RWPE2 (cell line): Measurements from ENCODE around the gene GABARAP.

Experiments
- ATAC-seq: fragments of 200-7000 bp; cut with Tn5 transposase; 3 replicates; pipeline ENCODE4 v1.9.1; 2021; ENCODE audit warnings: low read depth
- DNase-seq: peaks from one replicate; pipeline ENCODE4 v3.0.0-alpha.2; 2020; ENCODE audit warnings: low spot score
- H3K27ac ChIP-seq: fragments of 450-650 bp; 2 replicates; pipeline ENCODE4 v1.5.1; 2017; ENCODE audit warnings: mild to moderate bottlenecking; ENCODE audit not compliant: poor library complexity, severe bottlenecking
- H3K27me3 ChIP-seq: fragments of 250-450 bp; sonication (Bioruptor Pico); 2 replicates; pipeline ENCODE4 v1.5.1; 2021; ENCODE audit warnings: mild to moderate bottlenecking, moderate library complexity; ENCODE audit not compliant: insufficient read depth, poor library complexity, severe bottlenecking
- H3K36me3 ChIP-seq: fragments of 250-450 bp; sonication (Bioruptor Pico); 2 replicates; pipeline ENCODE4 v1.5.1; 2020; ENCODE audit warnings: low read depth, mild to moderate bottlenecking, moderate library complexity
- H3K4me1 ChIP-seq: fragments of 250-450 bp; sonication (Bioruptor Pico); 2 replicates; pipeline ENCODE4 v1.5.1; 2021; ENCODE audit warnings: mild to moderate bottlenecking, moderate library complexity; ENCODE audit not compliant: insufficient read depth, poor library complexity, severe bottlenecking
- H3K4me3 ChIP-seq: fragments of 250-450 bp; sonication (Bioruptor Pico); 2 replicates; pipeline ENCODE4 v1.5.1; 2021; ENCODE audit warnings: mild to moderate bottlenecking, moderate library complexity; ENCODE audit not compliant: severe bottlenecking
- H3K9me3 ChIP-seq: fragments of 250-450 bp; sonication (Bioruptor Pico); 2 replicates; pipeline ENCODE4 v1.5.1; 2021; ENCODE audit warnings: mild to moderate bottlenecking, moderate library complexity; ENCODE audit not compliant: severe bottlenecking
- TF ChIP-seq, protein P1 (sequence below): fragments of 450-650 bp; IDR thresholded peaks from one replicate; pipeline ENCODE4 v1.5.1; 2017; ENCODE audit warnings: mild to moderate bottlenecking, moderate library complexity; ENCODE audit not compliant: poor library complexity, severe bottlenecking

Gene GABARAP

DNA sequence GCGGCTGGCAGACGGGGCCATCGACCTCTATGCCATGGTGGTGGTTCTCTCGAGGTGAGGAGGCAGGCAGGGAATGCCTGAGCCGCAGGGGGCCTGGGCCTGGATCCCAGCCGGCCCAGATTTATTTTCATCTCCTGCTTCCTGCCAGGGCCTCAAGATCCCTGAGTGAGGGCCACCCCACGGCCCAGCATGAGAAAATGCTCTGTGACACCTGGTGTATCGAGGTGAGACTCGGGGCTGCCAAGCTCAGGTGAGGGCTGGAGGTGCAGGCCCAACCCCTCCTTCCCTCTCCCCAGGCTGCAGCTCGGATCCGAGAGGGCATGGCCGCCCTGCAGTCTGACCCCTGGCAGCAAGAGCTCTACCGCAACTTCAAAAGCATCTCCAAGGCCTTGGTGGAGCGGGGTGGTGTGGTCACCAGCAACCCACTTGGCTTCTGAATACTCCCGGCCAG, 17.6 kb downstream of the GABARAP start:
- no peaks in the 10 kb centered on the region for H3K9me3 ChIP-seq
- H3K36me3 ChIP-seq: peaks cover 76% of the 10 kb centered on the region
- TF ChIP-seq, protein P1, sequence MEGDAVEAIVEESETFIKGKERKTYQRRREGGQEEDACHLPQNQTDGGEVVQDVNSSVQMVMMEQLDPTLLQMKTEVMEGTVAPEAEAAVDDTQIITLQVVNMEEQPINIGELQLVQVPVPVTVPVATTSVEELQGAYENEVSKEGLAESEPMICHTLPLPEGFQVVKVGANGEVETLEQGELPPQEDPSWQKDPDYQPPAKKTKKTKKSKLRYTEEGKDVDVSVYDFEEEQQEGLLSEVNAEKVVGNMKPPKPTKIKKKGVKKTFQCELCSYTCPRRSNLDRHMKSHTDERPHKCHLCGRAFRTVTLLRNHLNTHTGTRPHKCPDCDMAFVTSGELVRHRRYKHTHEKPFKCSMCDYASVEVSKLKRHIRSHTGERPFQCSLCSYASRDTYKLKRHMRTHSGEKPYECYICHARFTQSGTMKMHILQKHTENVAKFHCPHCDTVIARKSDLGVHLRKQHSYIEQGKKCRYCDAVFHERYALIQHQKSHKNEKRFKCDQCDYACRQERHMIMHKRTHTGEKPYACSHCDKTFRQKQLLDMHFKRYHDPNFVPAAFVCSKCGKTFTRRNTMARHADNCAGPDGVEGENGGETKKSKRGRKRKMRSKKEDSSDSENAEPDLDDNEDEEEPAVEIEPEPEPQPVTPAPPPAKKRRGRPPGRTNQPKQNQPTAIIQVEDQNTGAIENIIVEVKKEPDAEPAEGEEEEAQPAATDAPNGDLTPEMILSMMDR: no peak
- no peak overlapping the region for H3K4me3 ChIP-seq
- no peak for DNase-seq
- ATAC-seq: no peak
- H3K27ac ChIP-seq: no peak overlapping the region
- no peaks in the 10 kb centered on the region for H3K27me3 ChIP-seq
- H3K4me1 ChIP-seq: peaks cover 9% of the 10 kb centered on the region

DNA sequence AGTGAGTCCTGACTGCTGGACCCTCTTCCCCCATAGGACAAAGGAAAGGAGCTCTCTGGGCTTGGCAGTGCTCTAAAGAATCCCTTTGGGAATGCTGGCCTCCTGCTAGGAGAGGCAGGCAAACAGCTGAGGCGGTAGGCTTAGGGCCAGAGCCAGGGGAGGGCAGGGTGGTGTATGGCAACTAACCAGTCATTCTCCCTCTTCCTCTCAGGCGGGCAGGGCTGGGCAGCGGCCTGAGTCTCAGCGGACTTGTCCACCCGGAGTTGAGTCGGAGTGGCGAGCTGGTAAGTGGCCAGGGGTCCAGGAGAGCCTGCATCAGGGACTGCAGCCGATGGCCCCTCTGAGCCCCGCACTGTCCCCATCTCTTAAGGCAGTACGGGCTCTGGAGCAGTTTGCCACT, 18.1 kb downstream of the GABARAP start:
- TF ChIP-seq, protein P1: no peak
- ATAC-seq (no peak), DNase-seq (no peak)
- peaks cover 71% of the 10 kb centered on the region for H3K36me3 ChIP-seq
- H3K4me3 ChIP-seq: no peak overlapping the region
- H3K4me1 ChIP-seq: peaks cover 9% of the 10 kb centered on the region
- no peak overlapping the region for H3K27ac ChIP-seq
- no peaks in the 10 kb centered on the region for H3K27me3 ChIP-seq
- no peaks in the 10 kb centered on the region for H3K9me3 ChIP-seq

GRCh38 chr17:7223375-7223774, 18.9 kb downstream of the GABARAP start:
- no peak for DNase-seq
- Histone ChIP-seq H3K9me3 (no peaks in the 10 kb centered on the region), H3K4me1 (peaks cover 8% of the 10 kb centered on the region), H3K27me3 (no peaks in the 10 kb centered on the region), H3K36me3 (peaks cover 63% of the 10 kb centered on the region), H3K4me3 (no peak overlapping the region), H3K27ac (no peak overlapping the region)
- TF ChIP-seq, protein P1: no peak
- ATAC-seq: no peak

- H3K36me3 ChIP-seq: peaks cover 59% of the 10 kb centered on the region
- no peak for ATAC-seq
Measured at GRCh38 chr17:7222972-7223292, 19.3 kb downstream of the GABARAP start.

More at GRCh38 chr17:7222972-7223292, 19.3 kb downstream of the GABARAP start:
- no peak for DNase-seq
- TF ChIP-seq, protein P1: no peak
- Histone ChIP-seq H3K27me3 (no peaks in the 10 kb centered on the region), H3K4me1 (peaks cover 5% of the 10 kb centered on the region), H3K4me3 (no peak overlapping the region), H3K9me3 (no peaks in the 10 kb centered on the region), H3K27ac (no peak overlapping the region)
